ENCODE results near the gene CDC25C.

The CDC25C gene

GRCh38 chr5:138351056-138351455, 19.5 kb upstream of the CDC25C start:
- H3K4me3 ChIP-seq (ENCODE audit: low read depth, low read length) = no peak overlapping the region
- peaks cover 4% of the 10 kb centered on the region for H3K36me3 ChIP-seq
- no peak for DNase-seq
- no peaks in the 10 kb centered on the region for H3K9me3 ChIP-seq
- no peak for TF ChIP-seq CTCF (IDR thresholded peaks at IDR 0.05; ENCODE audit: low read depth, low read length)
- H3K4me1 ChIP-seq = peaks cover 10% of the 10 kb centered on the region
- no peaks in the 10 kb centered on the region for H3K27me3 ChIP-seq

DNA sequence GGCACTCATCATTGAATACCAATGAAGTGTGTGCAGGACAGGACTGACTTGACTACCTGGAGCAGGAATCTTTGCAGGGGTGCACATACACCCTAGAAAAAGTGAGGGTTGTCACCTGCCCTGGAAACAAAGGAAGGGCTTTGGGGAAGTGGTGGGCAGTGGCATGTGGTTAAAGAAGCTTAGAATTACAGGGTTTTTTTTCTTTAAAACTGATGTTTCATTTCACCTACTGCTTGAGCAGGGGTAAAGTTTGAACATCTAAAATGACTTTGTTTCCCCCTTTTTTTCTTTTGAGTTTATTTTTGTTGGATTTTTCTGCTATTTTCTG, 18.9 kb upstream of the CDC25C start:
- H3K27me3 ChIP-seq = no peaks in the 10 kb centered on the region
- no peak overlapping the region for H3K4me3 ChIP-seq (ENCODE audit: low read depth, low read length)
- no peak for DNase-seq
- peaks cover 10% of the 10 kb centered on the region for H3K36me3 ChIP-seq
- no peak for TF ChIP-seq CTCF (IDR thresholded peaks at IDR 0.05; ENCODE audit: low read depth, low read length)
- no peaks in the 10 kb centered on the region for H3K9me3 ChIP-seq
- peaks cover 10% of the 10 kb centered on the region for H3K4me1 ChIP-seq

DNA sequence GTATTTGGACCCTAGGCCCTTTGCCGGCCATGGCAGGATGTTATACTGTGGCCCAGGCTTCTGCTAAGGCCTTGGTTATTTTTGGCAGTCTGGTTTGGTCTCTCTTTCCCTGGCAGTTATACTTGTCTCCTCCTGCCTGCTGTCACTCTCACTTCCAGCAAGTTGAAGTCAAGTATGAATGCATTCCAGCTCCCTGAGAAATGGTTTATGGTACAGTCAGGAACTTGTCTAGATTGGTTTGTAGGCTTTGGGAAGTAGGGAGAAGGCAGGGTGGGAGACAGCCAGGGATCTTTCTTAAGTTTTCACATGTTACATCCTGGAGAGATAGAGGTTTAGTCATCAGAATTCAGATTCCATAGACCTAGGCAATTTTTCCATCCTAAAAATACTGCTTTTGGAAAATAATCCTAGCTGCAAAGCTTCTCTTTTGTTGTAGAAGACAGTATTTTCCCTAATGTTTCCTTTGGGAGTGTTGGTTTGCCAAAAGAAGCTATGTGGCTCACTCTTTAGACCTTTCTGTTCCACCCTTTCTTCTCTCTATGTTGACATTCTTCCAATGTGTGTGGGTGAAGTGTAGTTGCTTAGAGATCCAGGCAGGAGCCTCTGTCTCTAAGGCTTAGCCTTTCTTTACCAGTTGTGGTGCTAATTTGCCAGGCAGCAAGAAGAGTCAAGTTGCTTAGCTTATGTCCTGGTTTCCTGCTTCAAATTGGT, 18.4 kb upstream of the CDC25C start:
- no peak overlapping the region for H3K4me3 ChIP-seq (ENCODE audit: low read depth, low read length)
- H3K27me3 ChIP-seq = no peaks in the 10 kb centered on the region
- no peak for DNase-seq
- peaks cover 10% of the 10 kb centered on the region for H3K4me1 ChIP-seq
- TF ChIP-seq CTCF (IDR thresholded peaks at IDR 0.05; ENCODE audit: low read depth, low read length) = no peak
- H3K9me3 ChIP-seq = no peaks in the 10 kb centered on the region
- peaks cover 13% of the 10 kb centered on the region for H3K36me3 ChIP-seq

DNA sequence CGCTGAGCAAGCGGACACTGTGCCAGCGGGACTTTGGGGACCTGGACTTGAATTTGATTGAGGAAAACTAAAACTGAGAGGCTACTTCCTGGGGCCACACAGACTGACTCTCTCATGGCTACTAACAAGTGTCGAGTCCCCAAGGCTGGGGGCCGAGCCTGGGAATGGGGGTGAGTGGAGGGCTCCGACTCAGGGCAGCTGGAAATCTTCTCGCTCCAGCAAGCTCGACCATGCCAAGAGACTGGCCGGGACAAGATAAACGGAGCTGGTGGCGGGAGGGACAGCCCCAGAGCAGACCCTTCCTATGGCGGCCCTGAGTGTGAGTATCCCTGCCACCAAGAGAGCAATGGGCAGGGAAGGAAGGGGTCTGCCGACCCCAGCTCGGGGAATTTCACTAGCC, 15.3 kb upstream of the CDC25C start:
- Histone ChIP-seq H3K9me3 (no peaks in the 10 kb centered on the region), H3K4me1 (no peaks in the 10 kb centered on the region), H3K27me3 (no peaks in the 10 kb centered on the region), H3K36me3 (peaks cover 18% of the 10 kb centered on the region), H3K4me3 (ENCODE audit: low read depth, low read length) (no peak overlapping the region)
- TF ChIP-seq CTCF (IDR thresholded peaks at IDR 0.05; ENCODE audit: low read depth, low read length) = no peak
- no peak for DNase-seq

- no peak for DNase-seq
- no peak for TF ChIP-seq CTCF (IDR thresholded peaks at IDR 0.05; ENCODE audit: low read depth, low read length)
- Histone ChIP-seq H3K27me3 (no peaks in the 10 kb centered on the region), H3K9me3 (no peaks in the 10 kb centered on the region), H3K36me3 (peaks cover 23% of the 10 kb centered on the region), H3K4me1 (no peaks in the 10 kb centered on the region), H3K4me3 (ENCODE audit: low read depth, low read length) (no peak overlapping the region)
Measured at GRCh38 chr5:138344887-138345622, 13.5 kb upstream of the CDC25C start.

DNA sequence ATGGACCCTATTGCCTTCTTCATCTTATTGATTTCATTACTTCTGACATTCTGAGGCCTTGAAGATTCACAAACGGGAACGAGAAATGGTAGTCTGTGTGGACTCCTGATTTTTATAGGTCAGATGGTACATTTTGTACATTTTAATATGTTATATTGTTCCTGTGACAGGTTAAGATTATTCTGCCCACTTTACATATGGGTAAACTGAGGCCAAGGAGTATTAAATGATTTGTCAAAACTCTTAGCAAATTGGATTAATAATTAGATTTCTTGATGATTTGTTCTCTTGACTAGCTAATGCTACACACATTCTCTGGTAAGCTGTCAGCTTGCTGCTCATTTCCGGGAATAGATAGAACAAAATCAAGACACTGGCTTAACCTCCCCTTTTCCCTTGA, 8.4 kb upstream of the CDC25C start:
- H3K27me3 ChIP-seq = no peaks in the 10 kb centered on the region
- H3K36me3 ChIP-seq = peaks cover 10% of the 10 kb centered on the region
- TF ChIP-seq CTCF (IDR thresholded peaks at IDR 0.05; ENCODE audit: low read depth, low read length) = no peak
- no peak overlapping the region for H3K4me3 ChIP-seq (ENCODE audit: low read depth, low read length)
- no peaks in the 10 kb centered on the region for H3K9me3 ChIP-seq
- no peaks in the 10 kb centered on the region; the same call in 1 of the 2 replicates for H3K4me1 ChIP-seq
- DNase-seq = no peak

Data from BE2C (cell line).